Left cardiac atrium (tissue), 4 donors: ENCODE data around the gene HEMK1. TPM values are rescaled to one million over a fixed set of nuclear protein-coding genes. Genes with fewer than 3 reads are reported as not detected.
A peak's percentile ranks its signal among the peaks of the same experiment; 100 is the strongest.

Source experiments
- ATAC-seq, 2 donors: fragments of 200-7000 bp; cut with Tn5 transposase; one replicate each; pipeline ENCODE4 v1.9.1; 2020; ENCODE audit warnings: mild to moderate bottlenecking in 2 of 2, moderate library complexity in 2 of 2
- DNase-seq: peaks from one replicate; pipeline ENCODE4 v3.0.0-alpha.2; 2020
- intact Hi-C, 2 donors: fragments of 100-400 bp; cut with DNase I; formaldehyde crosslinking; loops; one replicate each; pipeline versions ENCODE4 v1.14.1 to v1.15.1; 2022 to 2023
- total RNA-seq, 2 donors: library from RNA; stranded (reverse); fragmentation: NEBNext Ultra II Directional; extraction: Animal tissue kit (Norgen Biotek cat#: 25700); gene quantifications; one replicate each; pipeline ENCODE4 v1.2.1, GENCODE V29; 2021
- donor health status: DM: no; HTN: yes; CAD: no.
- donor health status: DM: no; HTN: yes; CAD: no; lungs with severe emphysema.
- donor health status: DM: yes; HTN: yes; CAD: no.
- donor health status: Dilated cardiomyopathy.

The HEMK1 gene
- total RNA-seq, 2 donors from 2014 or later = 11.8 to 19.7 TPM

DNA sequence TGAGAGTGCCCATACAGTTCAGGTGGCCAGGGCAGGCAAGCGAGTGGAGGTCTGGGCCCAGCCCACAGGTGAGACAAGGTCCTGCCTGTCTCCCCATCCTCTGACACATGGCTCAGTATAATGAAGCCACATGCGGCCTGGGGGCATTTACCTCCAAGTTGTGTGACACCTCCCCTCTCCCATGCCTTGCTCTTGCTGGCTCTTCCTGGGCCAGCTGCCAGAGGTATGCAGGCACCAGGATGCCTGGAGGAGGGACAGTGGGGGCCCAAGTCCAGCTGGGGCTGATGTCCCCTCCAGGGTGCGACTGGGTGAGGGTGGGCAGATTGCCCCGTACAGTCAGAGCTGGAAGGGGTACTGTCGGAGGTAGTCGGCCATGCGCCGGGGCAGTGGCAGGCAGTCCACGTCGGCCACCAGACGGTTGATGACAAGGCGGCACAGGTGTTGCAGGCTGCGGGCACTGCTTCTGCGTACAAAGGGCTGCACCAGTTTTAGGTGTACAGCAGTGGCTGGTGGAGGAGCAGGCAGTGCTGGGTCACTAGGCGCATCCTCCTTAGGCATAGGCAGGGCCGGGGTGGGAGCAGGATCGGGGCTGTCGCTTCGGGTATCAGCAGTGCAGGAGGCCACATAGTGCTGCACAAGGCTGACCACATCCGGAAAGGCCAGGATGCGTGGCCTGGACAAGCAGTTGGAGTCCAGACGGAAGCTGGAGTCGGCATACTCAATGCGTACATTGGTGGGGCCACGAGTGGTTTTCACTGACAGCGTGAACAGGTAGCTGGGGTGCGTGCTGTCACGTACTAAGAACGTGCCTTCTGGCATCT lies 38.2 kb downstream of the HEMK1 start:
- no peak for ATAC-seq
- intact Hi-C loops = no loop called here
- no peak for DNase-seq

DNA sequence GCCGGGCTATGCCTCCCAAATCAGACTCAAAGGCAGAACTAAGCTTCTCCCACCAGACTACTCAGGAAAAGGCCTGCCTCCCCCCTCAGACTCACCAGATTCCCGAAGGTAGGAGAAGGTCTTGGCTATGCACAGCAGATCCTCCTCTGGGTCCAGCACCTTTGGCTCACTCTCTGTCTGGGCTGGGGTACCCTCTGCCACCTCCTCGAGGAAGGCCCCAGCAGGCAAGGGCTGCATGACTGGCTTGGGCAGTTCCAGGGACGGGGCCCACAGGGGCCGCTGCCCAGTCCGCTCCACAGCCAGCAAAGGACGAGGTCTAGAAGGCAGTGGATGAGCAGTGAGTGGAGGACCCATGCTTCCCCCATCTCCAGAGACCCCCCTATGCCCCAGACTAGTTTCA lies 39.0 kb downstream of the HEMK1 start:
- intact Hi-C loops = no loop called here
- no peak for ATAC-seq
- no peak for DNase-seq

DNA sequence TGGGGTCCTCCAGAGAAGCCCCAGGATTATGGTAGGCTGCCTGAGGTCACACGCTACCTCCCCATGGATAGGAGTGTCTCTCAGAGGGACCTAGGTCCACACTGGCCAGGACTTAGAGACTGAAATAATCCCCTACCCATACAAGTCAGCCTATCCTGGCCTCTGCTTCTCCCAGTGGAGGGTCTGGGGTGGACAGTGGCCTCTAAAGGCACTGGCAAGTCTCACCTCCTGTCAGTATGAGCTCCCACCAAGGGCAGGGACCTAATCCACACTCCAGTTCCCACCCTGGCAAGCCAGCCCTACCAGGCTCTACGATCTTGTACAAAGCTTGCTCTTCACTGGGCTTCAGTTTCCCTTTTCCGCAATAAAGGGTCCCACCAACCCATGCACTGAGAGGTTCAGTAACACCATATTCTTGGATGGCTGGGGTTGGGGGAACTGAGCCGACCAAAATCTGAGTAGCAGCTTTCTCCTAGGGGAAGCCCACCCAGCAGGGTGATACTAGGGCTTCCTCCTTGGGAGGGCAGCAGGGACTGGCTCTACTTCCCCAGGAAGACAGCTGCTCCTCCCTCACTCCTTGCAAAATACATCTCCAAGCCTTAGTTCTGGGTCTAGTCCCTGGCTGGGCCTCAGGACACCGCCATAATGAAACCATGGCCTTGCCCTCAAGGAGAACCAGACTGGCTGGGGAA lies 39.9 kb downstream of the HEMK1 start:
- DNase-seq = peak; percentile 15
- no peak for ATAC-seq
- intact Hi-C loops = no loop called here

DNA sequence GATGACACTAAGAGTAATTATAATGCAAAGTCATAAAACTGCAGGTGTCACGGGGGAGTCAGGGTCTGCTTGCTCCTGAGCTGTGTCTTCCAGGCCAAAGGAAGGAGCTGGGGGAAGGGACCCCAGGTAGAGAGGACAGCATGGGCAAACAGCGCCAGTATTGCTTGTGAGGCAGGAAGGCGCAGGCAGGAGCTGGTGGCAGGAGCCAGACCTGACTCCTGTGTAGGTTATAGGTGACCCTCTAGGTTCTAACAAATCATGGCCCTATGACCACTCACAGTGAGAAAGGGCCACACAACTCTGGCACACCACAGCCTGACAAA lies 40.4 kb downstream of the HEMK1 start:
- intact Hi-C loops = loop anchor here (5.0 to 10.0 kb wide), 2 partner anchors 262 to 775 kb away; partner anchors contain the start of genes MANF (in 1 of the 2) and ZMYND10 (in 1 of the 2)
- DNase-seq = peak; percentile 19
- ATAC-seq = no peak

DNA sequence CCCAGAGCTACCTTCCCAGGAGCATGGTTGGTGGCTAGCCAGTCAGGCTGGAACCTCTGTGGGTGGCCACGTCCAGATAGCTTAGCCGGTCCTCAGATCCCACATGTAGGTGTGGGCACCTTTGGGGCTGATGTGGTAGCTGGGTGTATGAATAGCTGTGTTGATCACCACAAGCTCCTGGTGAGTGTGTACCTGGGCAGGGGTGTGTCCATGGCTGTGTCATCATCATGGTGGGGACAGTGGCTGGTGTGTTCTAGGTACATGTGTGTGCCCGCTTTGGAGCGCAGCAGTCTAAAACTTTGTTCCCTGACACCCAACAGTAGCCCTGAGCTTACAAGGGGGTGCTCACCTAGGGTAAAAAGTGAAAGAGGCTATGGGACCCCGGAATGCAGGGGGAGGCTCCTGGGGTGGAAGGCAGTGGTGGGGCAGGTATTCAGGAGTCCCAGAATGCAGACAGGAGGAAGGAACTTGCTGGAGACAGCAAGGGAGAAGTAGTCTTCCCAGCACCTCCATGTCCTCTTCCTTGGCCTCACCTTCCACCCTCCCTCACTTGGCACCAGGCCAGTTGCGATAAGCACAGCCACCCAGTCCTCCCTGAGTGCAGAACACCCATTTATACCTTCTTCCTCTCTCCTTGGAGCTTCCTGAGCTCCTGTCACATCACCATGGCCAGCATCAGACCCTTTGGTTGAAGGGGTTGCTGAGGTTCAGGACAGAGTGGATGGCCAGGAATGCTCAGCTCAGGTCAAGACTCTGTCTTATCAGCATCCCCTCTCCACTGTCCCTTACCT lies 41.1 kb downstream of the HEMK1 start:
- intact Hi-C loops = loop anchor here (5.0 to 10.0 kb wide), 2 partner anchors 263 to 774 kb away; partner anchors contain the start of genes MANF (in 1 of the 2) and ZMYND10 (in 1 of the 2)
- ATAC-seq (no peak), DNase-seq (peak; percentile 41)

DNA sequence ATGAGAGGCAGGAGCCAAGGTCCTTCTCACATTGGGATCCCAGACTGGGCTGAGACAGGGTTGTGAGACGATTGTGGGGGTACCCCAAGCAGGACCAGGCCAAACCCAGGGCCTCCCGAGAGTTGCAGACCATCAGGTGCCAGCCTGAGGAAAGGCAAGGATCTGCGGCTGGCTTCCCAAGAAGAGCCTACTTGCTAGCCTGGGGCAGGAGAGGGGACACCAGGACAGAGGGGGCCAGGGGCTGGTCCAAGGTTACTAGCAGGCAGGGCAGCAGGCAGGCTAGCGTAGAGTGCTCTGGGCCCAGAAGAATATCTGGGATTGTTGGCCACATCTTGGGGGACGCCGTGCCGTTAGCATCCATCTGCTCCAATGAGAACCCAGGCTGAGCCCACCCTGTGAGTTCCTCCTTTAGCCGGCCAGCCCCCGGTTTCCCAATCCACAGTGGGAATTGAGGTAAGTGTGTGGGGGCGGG lies 41.7 kb downstream of the HEMK1 start:
- intact Hi-C loops = loop anchor here (5.0 to 10.0 kb wide), 2 partner anchors 264 to 774 kb away; partner anchors contain the start of genes MANF (in 1 of the 2) and ZMYND10 (in 1 of the 2)
- no peak for ATAC-seq
- DNase-seq = peak; percentile 30

DNA sequence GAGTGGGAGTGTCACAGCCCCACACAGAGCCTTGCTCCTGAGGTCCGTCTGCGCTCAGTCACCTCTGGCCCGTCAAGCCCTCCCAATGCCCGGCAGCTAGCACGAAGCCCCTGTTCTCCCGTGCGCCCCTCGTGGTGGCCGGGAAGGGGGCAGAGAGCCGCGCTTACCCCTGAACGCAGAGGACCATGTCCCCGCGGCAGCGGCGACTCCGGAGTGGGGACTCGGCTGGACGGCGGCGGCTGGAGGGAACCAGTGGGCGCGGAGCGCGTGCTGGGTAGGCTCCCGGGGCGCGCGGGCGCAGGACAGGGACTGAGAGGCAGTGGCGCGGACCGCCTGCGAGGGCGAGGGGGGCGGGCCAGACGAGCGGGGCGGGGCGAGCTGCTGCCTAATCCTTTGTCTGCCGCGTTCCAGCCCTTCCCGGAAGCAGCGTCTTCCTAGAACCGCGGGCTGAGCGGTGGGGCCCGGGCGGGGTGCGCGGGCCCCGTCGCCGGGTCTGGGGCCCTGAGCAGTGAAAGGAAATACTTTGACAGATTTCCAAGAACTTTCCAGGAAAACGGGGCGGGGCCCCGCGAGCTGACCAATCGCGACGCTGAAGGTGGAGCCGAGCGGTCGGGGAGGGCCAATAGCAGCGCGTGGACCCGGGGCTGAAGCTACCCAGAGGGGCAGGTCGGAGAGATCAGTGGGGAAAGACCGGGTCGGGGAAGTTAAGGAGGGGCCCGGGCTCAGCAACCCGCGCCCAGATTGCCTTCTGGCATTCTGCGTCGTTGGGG lies 42.3 kb downstream of the HEMK1 start, which contains the start of gene CISH:
Gene CISH (minus strand): TSS at position 311 of the 770 bp plus-strand sequence. CDS start 124 bp downstream, at position 187.
- DNase-seq (peak; percentile 97), ATAC-seq (peak; percentile 80 to 86)
- intact Hi-C loops = loop anchor here (5.0 to 10.0 kb wide), 2 partner anchors 264 to 773 kb away; partner anchors contain the start of genes MANF (in 1 of the 2) and ZMYND10 (in 1 of the 2)

DNA sequence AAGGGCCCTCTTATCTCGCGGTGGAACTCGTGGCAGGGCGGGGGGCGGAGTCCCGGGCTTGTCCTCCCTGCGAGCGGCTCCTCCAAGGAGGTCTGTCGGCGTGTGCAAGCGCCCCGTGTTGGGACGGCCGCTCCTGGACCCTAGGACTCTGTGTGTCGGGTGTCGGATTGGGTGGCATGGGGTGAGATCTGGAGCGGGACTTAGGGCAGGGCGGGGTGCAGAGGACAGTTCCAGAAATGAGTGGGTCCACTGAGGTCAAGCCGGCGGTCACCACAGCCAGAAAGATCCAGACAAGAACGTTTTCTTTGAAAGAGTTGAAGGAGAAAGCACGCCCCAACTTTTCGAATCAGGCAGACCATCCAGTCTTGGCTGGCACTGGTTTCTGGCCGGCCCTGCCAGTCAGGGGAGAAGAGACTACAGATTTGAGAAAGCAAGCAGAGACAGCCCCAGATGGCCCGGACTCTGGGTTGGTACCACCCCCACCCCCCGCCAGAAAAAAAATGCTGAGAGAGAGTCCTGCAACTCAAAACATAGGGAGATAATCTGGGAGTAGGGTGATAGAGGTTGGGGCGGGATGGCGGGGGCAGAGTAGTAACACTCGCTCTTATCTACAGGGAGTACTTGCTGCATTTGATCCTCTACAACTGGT lies 43.0 kb downstream of the HEMK1 start:
- intact Hi-C loops = loop anchor here (5.0 to 10.0 kb wide), 2 partner anchors 265 to 772 kb away; partner anchors contain the start of genes MANF (in 1 of the 2) and ZMYND10 (in 1 of the 2)
- no peak for ATAC-seq
- DNase-seq = peak; percentile 48

DNA sequence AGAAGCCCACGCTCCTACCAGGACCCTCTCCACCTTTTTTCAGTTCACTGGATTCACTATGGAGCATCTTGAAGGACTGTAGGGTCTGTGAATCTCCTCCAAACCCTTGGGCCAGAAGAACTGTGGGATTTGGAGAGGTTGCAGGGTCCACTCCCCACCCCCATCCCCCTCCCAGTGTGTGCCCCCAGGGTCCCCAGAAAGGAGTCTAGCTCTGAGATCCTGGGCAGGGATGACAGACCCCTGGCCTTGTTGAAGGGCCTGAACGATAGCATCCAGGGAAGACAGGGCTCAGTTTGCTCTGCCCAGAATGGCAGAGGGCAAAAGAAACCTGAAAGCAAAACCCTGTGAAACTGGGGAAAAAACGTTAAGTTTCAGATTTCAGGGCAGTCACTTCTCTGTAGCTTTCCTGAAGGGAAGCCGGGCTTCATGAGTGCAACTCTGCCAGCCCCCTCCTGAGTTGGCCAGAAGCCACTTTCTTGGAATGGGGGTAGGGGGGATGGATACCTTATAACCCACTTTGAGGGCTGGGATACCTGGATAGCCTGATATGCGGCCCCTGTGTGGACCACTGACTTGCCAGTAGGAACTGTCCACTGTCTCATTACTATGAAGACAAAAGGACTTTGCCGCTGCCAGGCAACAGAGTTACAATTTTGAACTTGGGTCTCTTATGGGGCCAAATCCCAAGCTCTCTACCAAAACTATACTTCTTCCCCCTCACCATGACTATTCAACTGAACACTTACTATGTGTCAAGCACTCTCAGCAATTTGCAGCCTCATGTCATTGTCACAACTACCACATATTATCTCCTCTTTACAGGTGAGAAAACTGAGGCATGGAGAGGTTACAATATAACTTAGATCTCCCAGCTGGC lies 43.9 kb downstream of the HEMK1 start:
- no peak for DNase-seq
- intact Hi-C loops = loop anchor here (1.0 to 10.0 kb wide), 3 partner anchors 41 to 772 kb away; partner anchors contain the start of genes MANF (in 1 of the 2) and ZMYND10 (in 1 of the 2)
- ATAC-seq = no peak

DNA sequence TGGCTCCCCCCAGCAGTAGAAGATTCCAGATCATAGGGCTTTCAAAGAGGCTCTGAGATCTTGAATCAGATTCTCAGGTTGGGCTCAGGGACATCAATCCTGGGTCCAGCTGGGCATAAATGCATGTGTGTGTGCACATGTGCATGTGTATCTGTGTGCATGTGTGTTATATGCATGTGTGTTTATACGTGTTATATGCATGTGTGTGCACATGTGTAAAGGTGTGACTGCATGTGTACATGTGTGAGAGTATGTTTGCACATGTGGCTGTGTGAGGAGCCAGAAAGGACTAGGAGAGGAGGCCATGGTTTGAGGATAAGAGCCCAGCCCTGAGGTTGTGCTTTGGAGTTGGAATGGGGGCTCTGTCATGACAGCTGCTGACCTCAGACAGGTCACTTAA lies 45.9 kb downstream of the HEMK1 start:
- DNase-seq (no peak), ATAC-seq (no peak)
- intact Hi-C loops = loop anchor here (2.0 to 10.0 kb wide), 6 partner anchors 42 to 817 kb away; partner anchors contain the start of gene MANF (in 2 of the 2)

DNA sequence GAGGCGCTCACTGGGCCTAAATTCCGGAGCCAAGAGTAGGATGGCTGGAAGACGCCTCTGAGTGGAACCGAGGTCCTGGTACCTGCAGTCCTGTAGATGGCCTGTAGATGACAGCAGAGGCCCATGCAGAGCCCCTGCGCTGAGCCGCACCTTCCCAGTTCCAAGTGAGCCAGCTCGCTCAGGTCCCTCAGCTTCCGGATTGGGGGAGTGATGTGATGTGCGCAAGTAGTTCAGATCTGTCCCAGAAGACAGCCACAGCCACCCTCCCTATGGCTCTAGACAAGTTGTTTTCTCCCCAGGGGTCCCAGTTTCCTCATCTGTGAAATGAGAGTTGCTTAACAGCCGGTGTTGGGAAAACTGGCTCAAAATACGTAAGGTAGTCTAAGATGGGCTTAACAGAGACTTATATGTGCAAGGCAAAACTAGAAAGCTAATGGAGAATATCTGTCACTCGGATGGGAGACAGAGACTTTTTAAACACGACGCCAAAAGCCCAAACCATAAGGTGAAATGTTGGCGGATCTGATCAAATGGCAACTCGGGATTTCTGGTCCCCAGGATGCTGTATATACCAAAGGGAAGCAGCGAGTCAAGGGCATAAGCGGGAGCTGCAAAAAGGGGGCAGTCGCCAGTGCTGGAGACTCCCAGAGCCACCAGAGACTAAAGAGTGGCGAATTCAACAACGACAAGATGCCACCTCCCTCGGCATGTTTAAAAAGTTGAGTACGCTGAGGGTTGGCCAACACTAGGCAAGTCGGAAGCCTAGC lies 46.9 kb downstream of the HEMK1 start:
- peak; percentile 38 to 58 for ATAC-seq
- peak; percentile 85 for DNase-seq
- intact Hi-C loops = loop anchor here (2.0 to 10.0 kb wide), 6 partner anchors 37 to 816 kb away; partner anchors contain the start of gene MANF (in 2 of the 2)

DNA sequence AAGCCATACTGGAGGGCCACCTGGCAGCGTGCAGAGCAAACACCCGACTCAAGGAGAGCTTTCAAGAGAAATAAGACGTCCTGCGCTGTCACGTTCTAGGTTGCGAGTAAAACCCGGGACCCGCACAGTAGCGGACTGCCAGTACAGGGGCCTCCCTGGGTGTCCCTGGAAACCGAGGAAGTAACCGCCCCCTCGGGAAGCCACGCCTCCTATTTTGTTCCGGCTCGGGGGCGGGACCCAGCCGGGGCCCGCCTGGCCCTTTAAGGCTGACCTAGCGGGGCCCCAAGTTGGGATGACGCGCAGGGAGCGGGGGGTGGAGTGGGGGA lies 47.4 kb downstream of the HEMK1 start:
- intact Hi-C loops = loop anchor here (2.0 to 10.0 kb wide), 6 partner anchors 36 to 816 kb away; partner anchors contain the start of gene MANF (in 2 of the 2)
- DNase-seq = peak; percentile 94
- peak; percentile 84 to 85 for ATAC-seq

DNA sequence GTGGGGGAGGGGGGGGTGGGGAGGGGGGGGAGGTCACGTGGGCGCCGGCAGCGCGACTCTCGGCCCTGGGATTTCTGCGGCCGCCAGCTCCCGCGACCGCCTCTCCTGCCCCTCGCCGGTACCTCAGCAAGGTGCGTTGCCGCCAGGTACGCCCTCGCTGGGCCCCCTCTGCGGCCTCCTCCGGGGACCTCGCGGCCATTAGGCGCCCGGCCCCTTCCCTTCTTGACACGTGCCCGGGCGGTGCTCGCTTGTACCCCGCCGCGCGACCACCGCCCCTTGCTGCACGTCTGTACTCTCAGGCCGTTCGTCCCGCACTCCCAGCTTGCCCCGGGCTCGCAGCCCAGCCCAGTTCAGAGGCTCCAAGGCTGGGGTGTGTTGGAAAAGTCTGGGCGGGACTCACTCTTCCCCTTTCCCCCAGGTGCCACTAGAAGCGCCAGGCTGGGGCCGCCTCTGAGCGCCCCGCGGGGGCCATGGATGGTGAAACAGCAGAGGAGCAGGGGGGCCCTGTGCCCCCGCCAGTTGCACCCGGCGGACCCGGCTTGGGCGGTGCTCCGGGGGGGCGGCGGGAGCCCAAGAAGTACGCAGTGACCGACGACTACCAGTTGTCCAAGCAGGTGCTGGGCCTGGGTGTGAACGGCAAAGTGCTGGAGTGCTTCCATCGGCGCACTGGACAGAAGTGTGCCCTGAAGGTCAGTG lies 47.9 kb downstream of the HEMK1 start, which contains the start of gene MAPKAPK3:
Gene MAPKAPK3 (plus strand): TSS at position 56 of the 696 bp plus-strand sequence. CDS start 415 bp downstream, at position 471.
- peak; percentile 21 to 36 for ATAC-seq

DNA sequence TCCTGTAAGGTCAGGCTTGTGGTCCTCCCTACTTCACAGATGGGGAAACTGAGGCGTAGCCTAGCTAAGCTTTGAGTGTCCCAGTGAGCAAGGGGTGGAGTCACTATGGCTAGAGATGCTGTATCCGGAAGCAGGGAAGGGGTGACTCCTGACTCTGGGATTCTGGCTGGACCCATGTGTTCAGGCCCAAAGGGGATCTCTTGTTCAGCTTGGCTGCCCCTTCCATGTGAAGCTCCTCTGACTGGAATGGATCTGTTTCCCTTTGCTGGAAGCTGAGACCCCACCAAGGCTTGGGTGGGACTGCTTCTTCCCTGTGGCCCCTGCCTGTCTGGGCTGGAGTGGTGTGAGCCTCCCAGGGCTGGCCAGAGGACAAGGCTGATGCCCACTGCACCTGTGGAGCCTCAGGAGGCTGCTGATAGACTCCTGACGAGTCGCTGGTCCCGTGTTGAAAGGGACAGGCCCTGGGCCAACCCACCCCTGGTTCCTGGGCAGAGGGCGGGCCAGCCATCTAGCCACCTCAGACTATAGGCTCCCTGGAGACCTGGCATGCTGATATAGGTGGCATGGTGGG lies 48.7 kb downstream of the HEMK1 start:
- no peak for DNase-seq
- intact Hi-C loops = loop anchor here (2.0 to 10.0 kb wide), 6 partner anchors 35 to 814 kb away; partner anchors contain the start of gene MANF (in 2 of the 2)
- no peak for ATAC-seq

More for the DNA sequence above, 47.9 kb downstream of the HEMK1 start, which contains the start of gene MAPKAPK3:
- intact Hi-C loops = loop anchor here (2.0 to 10.0 kb wide), 6 partner anchors 36 to 815 kb away; partner anchors contain the start of gene MANF (in 2 of the 2)
- DNase-seq = no peak
